ENCODE data around the gene KIF21A.

DNA sequence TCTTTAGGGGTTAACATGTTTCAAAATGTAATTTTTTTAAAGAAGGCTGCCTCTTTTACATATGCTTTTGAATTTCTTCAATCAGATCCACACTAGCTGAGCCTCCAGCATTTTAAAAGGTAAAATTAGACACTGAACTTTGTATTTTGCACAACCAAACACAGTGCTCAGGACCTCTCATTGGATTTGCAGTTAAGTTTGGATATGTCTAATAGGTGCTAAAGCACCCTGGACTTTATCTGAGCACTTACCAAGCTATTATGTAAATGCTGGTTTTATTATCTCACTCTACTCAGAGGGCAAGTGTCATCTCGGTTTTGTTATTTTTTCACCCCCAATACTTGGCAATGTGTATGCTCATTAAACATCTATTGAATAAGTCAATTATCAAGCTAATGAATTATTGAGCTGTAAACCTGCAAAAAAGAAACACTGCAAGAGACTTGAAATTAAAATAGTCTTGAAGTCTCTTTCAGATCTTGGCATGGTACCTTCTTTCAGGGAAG, 150.7 kb downstream of the KIF21A start:
- TF ChIP-seq, protein P1, sequence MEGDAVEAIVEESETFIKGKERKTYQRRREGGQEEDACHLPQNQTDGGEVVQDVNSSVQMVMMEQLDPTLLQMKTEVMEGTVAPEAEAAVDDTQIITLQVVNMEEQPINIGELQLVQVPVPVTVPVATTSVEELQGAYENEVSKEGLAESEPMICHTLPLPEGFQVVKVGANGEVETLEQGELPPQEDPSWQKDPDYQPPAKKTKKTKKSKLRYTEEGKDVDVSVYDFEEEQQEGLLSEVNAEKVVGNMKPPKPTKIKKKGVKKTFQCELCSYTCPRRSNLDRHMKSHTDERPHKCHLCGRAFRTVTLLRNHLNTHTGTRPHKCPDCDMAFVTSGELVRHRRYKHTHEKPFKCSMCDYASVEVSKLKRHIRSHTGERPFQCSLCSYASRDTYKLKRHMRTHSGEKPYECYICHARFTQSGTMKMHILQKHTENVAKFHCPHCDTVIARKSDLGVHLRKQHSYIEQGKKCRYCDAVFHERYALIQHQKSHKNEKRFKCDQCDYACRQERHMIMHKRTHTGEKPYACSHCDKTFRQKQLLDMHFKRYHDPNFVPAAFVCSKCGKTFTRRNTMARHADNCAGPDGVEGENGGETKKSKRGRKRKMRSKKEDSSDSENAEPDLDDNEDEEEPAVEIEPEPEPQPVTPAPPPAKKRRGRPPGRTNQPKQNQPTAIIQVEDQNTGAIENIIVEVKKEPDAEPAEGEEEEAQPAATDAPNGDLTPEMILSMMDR (IDR thresholded peaks at IDR 0.05) = no peak
- TF ChIP-seq POLR2A (IDR thresholded peaks at IDR 0.05) = no peak
